Measurements from ENCODE around the gene WNK2.

WNK2 gene

GRCh38 chr9:93188426-93189368 is 4.8 kb downstream of the WNK2 start:
- Histone ChIP-seq H3K4me3 (replicated peaks; ENCODE audit: insufficient read depth, low read length) (no peak overlapping the region), H3K27me3 (ENCODE audit: insufficient read depth, poor library complexity, severe bottlenecking) (peaks cover 32% of the 10 kb centered on the region), H3K27ac (replicated peaks) (no peak overlapping the region)
- DNase-seq (ENCODE audit: low read depth in 1 of 2, low spot score in 1 of 2), result no peak
- no peak for TF ChIP-seq POLR2AphosphoS5 (IDR thresholded peaks at IDR 0.05; ENCODE audit: low read depth)
- TF ChIP-seq REST (IDR thresholded peaks at IDR 0.05; ENCODE audit: insufficient replicate concordance, low read depth), result no peak
- TF ChIP-seq CTCF (IDR thresholded peaks at IDR 0.05; ENCODE audit: insufficient read depth, low read length), result no peak
- no peak for TF ChIP-seq SPI1 (IDR thresholded peaks at IDR 0.05; ENCODE audit: borderline replicate concordance, low read depth)
- TF ChIP-seq GABPA (IDR thresholded peaks at IDR 0.05; ENCODE audit: low read depth), result no peak

GRCh38 chr9:93189369-93190132 is 5.6 kb downstream of the WNK2 start:
- Histone ChIP-seq H3K27me3 (ENCODE audit: insufficient read depth, poor library complexity, severe bottlenecking) (peaks cover 30% of the 10 kb centered on the region), H3K4me3 (replicated peaks; ENCODE audit: insufficient read depth, low read length) (no peak overlapping the region), H3K27ac (replicated peaks) (no peak overlapping the region)
- TF ChIP-seq SPI1 (IDR thresholded peaks at IDR 0.05; ENCODE audit: borderline replicate concordance, low read depth) (no peak), REST (IDR thresholded peaks at IDR 0.05; ENCODE audit: insufficient replicate concordance, low read depth) (no peak), POLR2AphosphoS5 (IDR thresholded peaks at IDR 0.05; ENCODE audit: low read depth) (no peak), CTCF (IDR thresholded peaks at IDR 0.05; ENCODE audit: insufficient read depth, low read length) (no peak), GABPA (IDR thresholded peaks at IDR 0.05; ENCODE audit: low read depth) (no peak)
- no peak for DNase-seq (ENCODE audit: low read depth in 1 of 2, low spot score in 1 of 2)

GRCh38 chr9:93190133-93190525 is 6.2 kb downstream of the WNK2 start:
- H3K27me3 ChIP-seq (ENCODE audit: insufficient read depth, poor library complexity, severe bottlenecking), result peaks cover 28% of the 10 kb centered on the region
- no peak for DNase-seq (ENCODE audit: low read depth in 1 of 2, low spot score in 1 of 2)
- no peak overlapping the region for H3K4me3 ChIP-seq (replicated peaks; ENCODE audit: insufficient read depth, low read length)
- no peak overlapping the region for H3K27ac ChIP-seq (replicated peaks)
- TF ChIP-seq POLR2AphosphoS5 (IDR thresholded peaks at IDR 0.05; ENCODE audit: low read depth) (no peak), CTCF (IDR thresholded peaks at IDR 0.05; ENCODE audit: insufficient read depth, low read length) (no peak), REST (IDR thresholded peaks at IDR 0.05; ENCODE audit: insufficient replicate concordance, low read depth) (no peak), SPI1 (IDR thresholded peaks at IDR 0.05; ENCODE audit: borderline replicate concordance, low read depth) (no peak), GABPA (IDR thresholded peaks at IDR 0.05; ENCODE audit: low read depth) (no peak)

Data from HL-60 (cell line).